Glutamatergic neuron (in vitro differentiated cells): ENCODE data around the gene OTX2. TPM values are rescaled to one million over a fixed set of nuclear protein-coding genes. Genes with fewer than 3 reads are reported as not detected.
A peak's percentile ranks its signal among the peaks of the same experiment; 100 is the strongest.

Source experiments
- DNase-seq: peaks from one replicate; pipeline ENCODE4 v3.0.0; 2022
- H3K27ac Mint-ChIP-seq: one replicate; pipeline ENCODE4 v1.8.0; 2020; ENCODE audit warnings: mild to moderate bottlenecking, mixed read lengths, inconsistent platforms; ENCODE audit not compliant: unreplicated experiment
- H3K27me3 Mint-ChIP-seq: one replicate; pipeline ENCODE4 v1.8.0; 2020; ENCODE audit warnings: mild to moderate bottlenecking, moderate library complexity, mixed read lengths, inconsistent platforms; ENCODE audit not compliant: unreplicated experiment
- H3K36me3 Mint-ChIP-seq: one replicate; pipeline ENCODE4 v1.8.0; 2020; ENCODE audit warnings: mild to moderate bottlenecking, mixed read lengths, inconsistent platforms; ENCODE audit not compliant: unreplicated experiment
- H3K4me1 Mint-ChIP-seq: one replicate; pipeline ENCODE4 v1.8.0; 2020; ENCODE audit warnings: mild to moderate bottlenecking, low read depth, mixed read lengths, inconsistent platforms; ENCODE audit not compliant: unreplicated experiment
- H3K4me3 Mint-ChIP-seq: one replicate; pipeline ENCODE4 v1.8.0; 2020; ENCODE audit warnings: mild to moderate bottlenecking, mixed read lengths, inconsistent platforms; ENCODE audit not compliant: unreplicated experiment
- H3K9me3 Mint-ChIP-seq: one replicate; pipeline ENCODE4 v1.8.0; 2020; ENCODE audit warnings: mild to moderate bottlenecking, moderate library complexity, mixed read lengths, inconsistent platforms; ENCODE audit not compliant: unreplicated experiment
- CTCF ChIP-seq: fragments of 200-600 bp; sonication (generic); IDR thresholded peaks from one replicate; pipeline ENCODE4 v1.5.0; 2021; ENCODE audit not compliant: partially characterized antibody, unreplicated experiment
- total RNA-seq: library from RNA; stranded (reverse); fragmentation: NEBNext Ultra II Directional; extraction: Animal tissue kit (Norgen Biotek cat#: 25700); gene quantifications from one replicate; pipeline ENCODE4 v1.2.1, GENCODE V29; 2021; ENCODE audit not compliant: unreplicated experiment

The OTX2 gene
- total RNA-seq, 1 donor from 2014 or later: 18.8 TPM

- H3K4me1 Mint-ChIP-seq: peaks cover 7% of the 10 kb centered on the region
- DNase-seq: no peak
- no peaks in the 10 kb centered on the region for H3K36me3 Mint-ChIP-seq
- no peak overlapping the region for H3K4me3 Mint-ChIP-seq
- TF ChIP-seq CTCF: no peak
- no peak overlapping the region for H3K27ac Mint-ChIP-seq
- H3K9me3 Mint-ChIP-seq: peaks cover 4% of the 10 kb centered on the region
- H3K27me3 Mint-ChIP-seq: peaks cover 4% of the 10 kb centered on the region
These were observed 57.9 kb downstream of the OTX2 start for GRCh38 chr14:56752428-56752827.

- no peaks in the 10 kb centered on the region for H3K36me3 Mint-ChIP-seq
- peaks cover 4% of the 10 kb centered on the region for H3K9me3 Mint-ChIP-seq
- peak; percentile 32 for DNase-seq
- no peak overlapping the region for H3K27ac Mint-ChIP-seq
- H3K27me3 Mint-ChIP-seq: peaks cover 4% of the 10 kb centered on the region
- TF ChIP-seq CTCF: peak; percentile 51
- peaks cover 7% of the 10 kb centered on the region for H3K4me1 Mint-ChIP-seq
- H3K4me3 Mint-ChIP-seq: no peak overlapping the region
These were observed 58.8 kb downstream of the OTX2 start for GRCh38 chr14:56751471-56751870.

Other genes starting within 250 kb of the OTX2 start
- 35.4 TPM for gene TMEM260, start 230.7 kb downstream of the OTX2 start, total RNA-seq